Kidney epithelial cell (primary cell): ENCODE results near the gene MGMT. TPM values are rescaled to one million over a fixed set of nuclear protein-coding genes. Genes with fewer than 3 reads are reported as not detected.

Source experiments
- DNase-seq: peaks from one replicate; pipeline ENCODE4 v3.0.0-alpha.2; 2010; ENCODE audit warnings: low read depth
- H3K27me3 ChIP-seq: 2 replicates; pipeline ENCODE4 v1.6.0; 2011; ENCODE audit warnings: low read length; ENCODE audit not compliant: control insufficient read depth, insufficient read depth
- H3K36me3 ChIP-seq: 2 replicates; pipeline ENCODE4 v1.5.1; 2011; ENCODE audit warnings: low read length; ENCODE audit not compliant: control insufficient read depth, insufficient read depth
- H3K4me3 ChIP-seq: 2 replicates; pipeline ENCODE4 v1.5.1; 2011; ENCODE audit warnings: low read depth, mild to moderate bottlenecking, control low read depth, low read length
- total RNA-seq: library from RNA; depleted of rRNA; stranded (reverse); fragments of >200 nt; gene quantifications from 2 replicates; pipeline ENCODE4 v1.2.3, GENCODE V29; 2015
- TF ChIP-seq, protein P1 (sequence below): IDR thresholded peaks from 2 replicates; pipeline ENCODE4 v1.5.1; 2011; ENCODE audit warnings: mild to moderate bottlenecking, moderate library complexity, low read length, control low read depth, inconsistent platforms; ENCODE audit not compliant: insufficient read depth, poor library complexity, severe bottlenecking

The MGMT gene
- total RNA-seq, 1 donor from 2014 or later, result 36.1 TPM

DNA sequence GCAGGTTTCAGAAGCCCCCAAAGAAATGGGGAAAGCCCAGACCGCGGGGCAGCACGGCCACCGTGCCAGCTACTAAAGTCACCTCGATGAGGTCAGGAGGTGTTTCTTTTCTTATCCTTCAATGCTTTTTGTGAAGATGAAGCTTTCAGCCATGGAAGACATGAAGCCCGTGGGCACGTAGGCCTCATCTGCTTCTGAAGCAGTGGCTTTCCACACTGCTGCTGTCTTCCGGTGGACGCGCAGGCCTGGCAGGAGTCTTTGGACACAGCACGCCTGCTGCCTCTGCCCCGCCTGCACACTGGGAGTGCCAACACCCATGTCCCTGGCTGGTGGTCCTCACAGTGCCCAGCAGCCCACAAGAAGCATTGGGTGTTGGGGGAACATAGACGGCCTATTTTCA, 311.5 kb downstream of the MGMT start:
- no peak for DNase-seq
- no peaks in the 10 kb centered on the region for H3K27me3 ChIP-seq
- H3K4me3 ChIP-seq, result no peak overlapping the region
- H3K36me3 ChIP-seq, result no peaks in the 10 kb centered on the region
- TF ChIP-seq, protein P1, sequence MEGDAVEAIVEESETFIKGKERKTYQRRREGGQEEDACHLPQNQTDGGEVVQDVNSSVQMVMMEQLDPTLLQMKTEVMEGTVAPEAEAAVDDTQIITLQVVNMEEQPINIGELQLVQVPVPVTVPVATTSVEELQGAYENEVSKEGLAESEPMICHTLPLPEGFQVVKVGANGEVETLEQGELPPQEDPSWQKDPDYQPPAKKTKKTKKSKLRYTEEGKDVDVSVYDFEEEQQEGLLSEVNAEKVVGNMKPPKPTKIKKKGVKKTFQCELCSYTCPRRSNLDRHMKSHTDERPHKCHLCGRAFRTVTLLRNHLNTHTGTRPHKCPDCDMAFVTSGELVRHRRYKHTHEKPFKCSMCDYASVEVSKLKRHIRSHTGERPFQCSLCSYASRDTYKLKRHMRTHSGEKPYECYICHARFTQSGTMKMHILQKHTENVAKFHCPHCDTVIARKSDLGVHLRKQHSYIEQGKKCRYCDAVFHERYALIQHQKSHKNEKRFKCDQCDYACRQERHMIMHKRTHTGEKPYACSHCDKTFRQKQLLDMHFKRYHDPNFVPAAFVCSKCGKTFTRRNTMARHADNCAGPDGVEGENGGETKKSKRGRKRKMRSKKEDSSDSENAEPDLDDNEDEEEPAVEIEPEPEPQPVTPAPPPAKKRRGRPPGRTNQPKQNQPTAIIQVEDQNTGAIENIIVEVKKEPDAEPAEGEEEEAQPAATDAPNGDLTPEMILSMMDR, result no peak

DNA sequence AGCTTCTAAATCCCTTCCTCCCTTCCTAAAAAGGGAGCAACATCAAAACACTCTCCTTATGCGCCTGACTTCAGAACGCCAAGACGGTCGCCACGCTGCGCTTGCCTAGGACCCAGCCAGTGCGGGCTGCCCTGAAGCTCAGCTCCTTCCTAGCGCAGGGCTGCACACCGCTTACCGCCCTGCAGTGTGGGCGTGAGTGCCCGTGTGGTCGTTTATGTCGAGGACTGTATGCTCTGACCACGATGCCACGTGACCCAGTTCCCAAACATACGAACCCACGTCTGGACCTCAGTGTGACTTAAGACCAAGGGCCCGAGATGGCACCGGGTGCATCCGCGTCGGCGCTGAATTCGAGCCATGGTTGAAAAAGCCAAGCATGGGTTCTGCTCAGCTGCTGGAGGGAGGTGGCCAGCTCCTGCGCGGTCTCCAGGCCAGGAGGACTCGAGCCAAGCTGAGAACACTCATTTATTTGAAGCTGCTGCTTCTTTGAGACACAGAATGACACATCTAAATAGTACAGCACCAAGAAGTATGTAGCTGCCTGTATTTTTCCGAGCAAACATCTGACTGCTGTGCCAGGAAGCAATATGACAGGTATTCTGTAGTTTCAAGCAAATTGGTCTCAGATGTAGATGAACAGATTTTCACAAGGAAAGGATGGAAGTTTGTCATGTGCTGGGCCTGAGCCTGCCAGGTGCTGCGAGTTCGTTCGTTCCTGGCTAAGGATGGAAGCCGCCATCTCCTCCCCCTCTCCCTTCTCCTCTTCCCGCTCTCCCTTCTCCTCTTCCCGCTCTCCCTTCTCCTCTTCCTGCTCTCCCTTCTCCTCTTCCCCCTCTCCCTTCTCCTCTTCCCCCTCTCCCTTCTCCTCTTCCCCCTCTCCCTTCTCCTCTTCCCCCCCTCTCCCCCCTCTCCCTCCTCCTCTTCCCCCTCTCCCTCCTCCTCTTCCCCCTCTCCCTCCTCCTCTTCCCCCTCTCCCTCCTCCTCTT, 312.4 kb downstream of the MGMT start:
- no peak for DNase-seq
- H3K4me3 ChIP-seq, result no peak overlapping the region
- H3K27me3 ChIP-seq, result no peaks in the 10 kb centered on the region
- TF ChIP-seq, protein P1, result no peak
- H3K36me3 ChIP-seq, result no peaks in the 10 kb centered on the region

DNA sequence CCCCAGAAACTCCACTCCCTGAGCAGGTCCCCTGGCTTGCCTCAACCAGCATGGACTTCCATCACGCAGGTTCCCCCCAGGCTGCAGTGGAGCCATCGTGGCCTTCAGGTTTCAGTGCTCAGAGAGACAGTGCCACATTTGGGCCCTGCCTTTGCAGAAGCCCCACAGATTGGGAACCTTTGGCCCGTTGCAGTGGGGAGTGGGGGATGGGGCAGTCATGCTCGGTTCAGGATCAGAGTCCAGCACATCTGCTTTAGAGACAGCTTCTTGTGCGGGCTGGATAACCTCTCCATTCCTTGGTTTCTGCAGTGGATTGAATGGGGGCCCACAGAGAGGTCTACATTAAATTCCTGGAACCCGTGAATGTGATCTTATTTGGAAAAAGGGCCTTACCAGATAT, 313.2 kb downstream of the MGMT start:
- H3K36me3 ChIP-seq, result no peaks in the 10 kb centered on the region
- DNase-seq, result no peak
- H3K4me3 ChIP-seq, result no peak overlapping the region
- no peaks in the 10 kb centered on the region for H3K27me3 ChIP-seq
- TF ChIP-seq, protein P1, result no peak

DNA sequence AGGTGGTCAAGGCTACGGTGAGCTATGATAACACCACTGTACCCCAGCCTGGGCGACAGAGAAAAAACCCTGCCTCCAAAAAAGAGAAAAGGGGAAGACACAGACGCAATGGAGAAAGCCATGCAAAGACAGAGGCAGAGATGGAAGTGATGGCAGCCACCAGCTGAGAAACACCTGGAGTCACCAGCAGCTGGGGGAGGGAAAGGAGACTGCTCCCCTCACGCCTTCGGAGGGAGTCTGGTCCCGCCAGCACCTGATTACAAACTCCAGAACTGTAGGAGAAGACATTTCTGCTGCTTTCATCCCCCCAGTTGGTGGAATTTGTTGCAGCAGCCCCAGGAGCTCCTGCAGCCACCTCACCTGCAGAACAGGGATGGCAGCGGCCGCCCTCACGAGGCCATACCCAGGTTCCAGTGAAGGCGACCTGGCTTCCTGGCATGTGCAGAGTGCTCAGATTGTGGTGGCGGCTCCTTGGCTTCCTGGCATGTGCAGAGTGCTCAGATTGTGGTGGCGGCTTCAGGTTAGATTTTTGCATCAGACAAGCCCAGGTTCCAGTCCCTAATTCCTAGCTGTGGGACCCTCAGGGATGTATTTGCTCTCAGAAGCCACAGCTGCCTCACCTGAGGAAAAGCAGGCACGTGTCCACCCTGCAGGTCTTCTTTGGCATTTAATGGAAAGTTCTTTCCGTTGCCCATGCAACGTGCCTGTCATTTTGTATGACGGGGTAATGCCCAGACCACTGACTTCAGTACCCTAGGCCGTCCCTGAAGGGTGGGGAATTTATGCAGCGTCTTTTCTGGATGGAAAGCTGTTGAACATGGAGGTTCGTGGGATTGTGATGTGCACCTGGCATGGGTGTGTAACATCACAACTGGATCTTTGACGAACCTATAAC, 314.1 kb downstream of the MGMT start:
- no peaks in the 10 kb centered on the region for H3K36me3 ChIP-seq
- DNase-seq, result no peak
- no peaks in the 10 kb centered on the region for H3K27me3 ChIP-seq
- H3K4me3 ChIP-seq, result no peak overlapping the region
- TF ChIP-seq, protein P1, result no peak

DNA sequence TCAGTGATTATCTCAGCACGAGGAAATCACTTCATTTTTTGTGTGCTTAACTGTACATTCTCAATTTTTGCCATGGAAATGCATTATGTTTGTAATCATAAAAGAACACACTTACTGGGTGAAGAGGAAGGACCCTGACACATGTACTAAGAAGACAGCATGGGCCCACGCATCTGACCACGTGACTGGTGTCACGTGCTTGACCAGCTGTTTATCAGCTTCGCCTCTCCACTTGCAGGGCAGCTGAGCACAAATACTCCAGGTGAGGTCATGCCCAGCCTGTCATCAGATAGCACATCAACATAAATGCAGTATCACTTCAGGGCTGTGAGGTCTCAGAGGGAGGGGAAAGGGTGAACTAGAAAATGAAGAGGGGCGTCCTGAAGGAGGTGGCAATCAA, 317.2 kb downstream of the MGMT start:
- DNase-seq, result no peak
- TF ChIP-seq, protein P1, result no peak
- no peaks in the 10 kb centered on the region for H3K36me3 ChIP-seq
- H3K4me3 ChIP-seq, result no peak overlapping the region
- H3K27me3 ChIP-seq, result no peaks in the 10 kb centered on the region
